Cardiac fibroblast (primary cell): ENCODE results near the gene VPS18.
A peak's percentile ranks its signal among the peaks of the same experiment; 100 is the strongest.

ENCODE experiments used
- DNase-seq, 2 donors: peaks; one replicate each; pipeline versions ENCODE4 v3.0.0 to v3.0.0-alpha.2; 2010; ENCODE audit warnings: low read depth in 2 of 2
- H3K4me3 ChIP-seq, 2 donors: replicated peaks in 1 of 2; 1 replicate in 1 of 2; 2 replicates in 1 of 2; pipeline ENCODE4 v1.5.1; 2011; ENCODE audit warnings: low read depth in 2 of 2, low read length in 2 of 2, mild to moderate bottlenecking in 2 of 2, moderate library complexity in 1 of 2
- TF ChIP-seq, protein P1 (sequence below): IDR thresholded peaks from one replicate; pipeline ENCODE4 v1.5.1; 2011; ENCODE audit warnings: low read depth, mild to moderate bottlenecking, low read length, inconsistent platforms

VPS18 gene

DNA sequence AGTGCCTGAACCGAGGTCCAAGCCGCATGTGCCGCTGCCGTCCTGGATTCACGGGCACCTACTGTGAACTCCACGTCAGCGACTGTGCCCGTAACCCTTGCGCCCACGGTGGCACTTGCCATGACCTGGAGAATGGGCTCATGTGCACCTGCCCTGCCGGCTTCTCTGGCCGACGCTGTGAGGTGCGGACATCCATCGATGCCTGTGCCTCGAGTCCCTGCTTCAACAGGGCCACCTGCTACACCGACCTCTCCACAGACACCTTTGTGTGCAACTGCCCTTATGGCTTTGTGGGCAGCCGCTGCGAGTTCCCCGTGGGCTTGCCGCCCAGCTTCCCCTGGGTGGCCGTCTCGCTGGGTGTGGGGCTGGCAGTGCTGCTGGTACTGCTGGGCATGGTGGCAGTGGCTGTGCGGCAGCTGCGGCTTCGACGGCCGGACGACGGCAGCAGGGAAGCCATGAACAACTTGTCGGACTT, 42.0 kb downstream of the VPS18 start:
- TF ChIP-seq, protein P1, sequence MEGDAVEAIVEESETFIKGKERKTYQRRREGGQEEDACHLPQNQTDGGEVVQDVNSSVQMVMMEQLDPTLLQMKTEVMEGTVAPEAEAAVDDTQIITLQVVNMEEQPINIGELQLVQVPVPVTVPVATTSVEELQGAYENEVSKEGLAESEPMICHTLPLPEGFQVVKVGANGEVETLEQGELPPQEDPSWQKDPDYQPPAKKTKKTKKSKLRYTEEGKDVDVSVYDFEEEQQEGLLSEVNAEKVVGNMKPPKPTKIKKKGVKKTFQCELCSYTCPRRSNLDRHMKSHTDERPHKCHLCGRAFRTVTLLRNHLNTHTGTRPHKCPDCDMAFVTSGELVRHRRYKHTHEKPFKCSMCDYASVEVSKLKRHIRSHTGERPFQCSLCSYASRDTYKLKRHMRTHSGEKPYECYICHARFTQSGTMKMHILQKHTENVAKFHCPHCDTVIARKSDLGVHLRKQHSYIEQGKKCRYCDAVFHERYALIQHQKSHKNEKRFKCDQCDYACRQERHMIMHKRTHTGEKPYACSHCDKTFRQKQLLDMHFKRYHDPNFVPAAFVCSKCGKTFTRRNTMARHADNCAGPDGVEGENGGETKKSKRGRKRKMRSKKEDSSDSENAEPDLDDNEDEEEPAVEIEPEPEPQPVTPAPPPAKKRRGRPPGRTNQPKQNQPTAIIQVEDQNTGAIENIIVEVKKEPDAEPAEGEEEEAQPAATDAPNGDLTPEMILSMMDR: no peak
- DNase-seq: no peak
- no peak overlapping the region for H3K4me3 ChIP-seq

DNA sequence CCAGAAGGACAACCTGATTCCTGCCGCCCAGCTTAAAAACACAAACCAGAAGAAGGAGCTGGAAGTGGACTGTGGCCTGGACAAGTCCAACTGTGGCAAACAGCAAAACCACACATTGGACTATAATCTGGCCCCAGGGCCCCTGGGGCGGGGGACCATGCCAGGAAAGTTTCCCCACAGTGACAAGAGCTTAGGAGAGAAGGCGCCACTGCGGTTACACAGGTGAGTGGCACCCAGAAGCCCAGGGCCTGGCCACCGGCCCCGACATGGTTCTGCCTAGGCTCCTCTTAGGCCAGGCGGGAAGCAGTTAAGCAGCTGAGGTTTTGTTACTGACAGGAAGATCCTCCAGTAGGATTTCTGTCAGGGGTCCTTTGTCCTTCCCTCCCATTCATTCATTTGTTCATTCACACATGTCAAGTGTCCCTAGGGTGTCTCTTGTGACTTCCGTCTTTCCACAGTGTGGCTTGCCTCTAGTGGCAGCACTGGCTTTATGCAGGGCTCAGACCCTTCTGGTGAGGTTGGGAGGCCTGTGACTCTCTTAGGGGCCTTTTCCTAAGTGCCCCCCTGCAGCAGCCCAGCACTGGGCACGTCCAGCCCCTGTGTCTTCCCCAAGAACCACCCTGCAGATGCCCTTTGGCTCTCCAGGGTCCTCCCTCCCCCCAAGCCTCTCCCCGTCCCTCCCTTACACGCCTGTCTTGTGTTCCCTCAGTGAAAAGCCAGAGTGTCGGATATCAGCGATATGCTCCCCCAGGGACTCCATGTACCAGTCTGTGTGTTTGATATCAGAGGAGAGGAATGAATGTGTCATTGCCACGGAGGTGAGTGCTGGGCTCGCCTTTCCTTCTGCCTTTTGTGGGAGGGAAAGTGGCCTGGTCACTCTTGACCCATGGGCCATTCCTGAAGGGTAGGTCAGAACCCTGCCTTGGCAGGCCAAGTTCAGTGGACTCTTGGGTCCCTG, 42.7 kb downstream of the VPS18 start:
- TF ChIP-seq, protein P1: no peak
- peak in 1 of 2 donors; percentile 65 for DNase-seq
- H3K4me3 ChIP-seq: no peak overlapping the region

DNA sequence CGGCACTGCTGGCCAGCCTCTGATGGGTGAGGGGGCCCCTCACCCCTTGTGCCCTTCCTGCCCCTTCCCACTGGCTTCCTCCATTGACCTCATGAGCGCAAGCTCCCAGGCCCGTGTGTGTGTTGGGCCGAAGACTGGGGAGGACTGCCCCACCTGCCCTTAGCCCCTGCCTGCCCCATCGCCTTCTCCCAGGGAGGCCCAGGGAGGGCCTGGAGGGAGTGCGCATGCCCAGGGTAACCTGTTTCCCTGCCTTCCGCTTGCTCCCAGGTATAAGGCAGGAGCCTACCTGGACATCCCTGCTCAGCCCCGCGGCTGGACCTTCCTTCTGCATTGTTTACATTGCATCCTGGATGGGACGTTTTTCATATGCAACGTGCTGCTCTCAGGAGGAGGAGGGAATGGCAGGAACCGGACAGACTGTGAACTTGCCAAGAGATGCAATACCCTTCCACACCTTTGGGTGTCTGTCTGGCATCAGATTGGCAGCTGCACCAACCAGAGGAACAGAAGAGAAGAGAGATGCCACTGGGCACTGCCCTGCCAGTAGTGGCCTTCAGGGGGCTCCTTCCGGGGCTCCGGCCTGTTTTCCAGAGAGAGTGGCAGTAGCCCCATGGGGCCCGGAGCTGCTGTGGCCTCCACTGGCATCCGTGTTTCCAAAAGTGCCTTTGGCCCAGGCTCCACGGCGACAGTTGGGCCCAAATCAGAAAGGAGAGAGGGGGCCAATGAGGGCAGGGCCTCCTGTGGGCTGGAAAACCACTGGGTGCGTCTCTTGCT, 43.7 kb downstream of the VPS18 start:
- no peak overlapping the region for H3K4me3 ChIP-seq
- TF ChIP-seq, protein P1: peak; percentile 16
- no peak for DNase-seq

DNA sequence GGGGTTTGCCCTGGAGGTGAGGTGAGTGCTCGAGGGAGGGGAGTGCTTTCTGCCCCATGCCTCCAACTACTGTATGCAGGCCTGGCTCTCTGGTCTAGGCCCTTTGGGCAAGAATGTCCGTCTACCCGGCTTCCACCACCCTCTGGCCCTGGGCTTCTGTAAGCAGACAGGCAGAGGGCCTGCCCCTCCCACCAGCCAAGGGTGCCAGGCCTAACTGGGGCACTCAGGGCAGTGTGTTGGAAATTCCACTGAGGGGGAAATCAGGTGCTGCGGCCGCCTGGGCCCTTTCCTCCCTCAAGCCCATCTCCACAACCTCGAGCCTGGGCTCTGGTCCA, 44.3 kb downstream of the VPS18 start:
- H3K4me3 ChIP-seq: no peak overlapping the region
- TF ChIP-seq, protein P1: no peak
- DNase-seq: no peak

DNA sequence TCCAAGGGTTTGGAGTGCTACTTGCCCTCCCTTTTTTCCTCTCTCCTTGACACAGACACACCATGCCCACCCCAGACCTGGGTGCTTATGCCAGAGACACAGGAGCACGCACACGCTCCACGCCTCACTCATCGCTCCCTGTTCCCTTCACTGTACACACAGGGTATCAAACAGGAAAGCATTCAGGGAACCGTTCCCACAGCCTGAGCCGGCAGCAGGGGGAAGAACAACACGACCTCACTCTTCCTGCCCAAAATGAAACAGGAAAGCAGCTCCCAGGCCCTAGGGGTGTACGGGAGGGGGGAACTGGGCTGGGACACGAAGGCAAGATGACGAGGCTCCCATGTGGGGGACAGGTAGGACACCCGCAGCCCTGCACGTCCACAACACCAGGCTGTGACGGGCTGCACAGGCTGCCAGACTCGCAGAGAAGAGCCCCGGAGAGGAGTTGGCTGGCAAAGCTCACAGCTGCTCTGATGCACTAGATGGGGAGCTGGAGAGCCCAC, 46.1 kb downstream of the VPS18 start:
- no peak for DNase-seq
- TF ChIP-seq, protein P1: no peak
- no peak overlapping the region for H3K4me3 ChIP-seq

DNA sequence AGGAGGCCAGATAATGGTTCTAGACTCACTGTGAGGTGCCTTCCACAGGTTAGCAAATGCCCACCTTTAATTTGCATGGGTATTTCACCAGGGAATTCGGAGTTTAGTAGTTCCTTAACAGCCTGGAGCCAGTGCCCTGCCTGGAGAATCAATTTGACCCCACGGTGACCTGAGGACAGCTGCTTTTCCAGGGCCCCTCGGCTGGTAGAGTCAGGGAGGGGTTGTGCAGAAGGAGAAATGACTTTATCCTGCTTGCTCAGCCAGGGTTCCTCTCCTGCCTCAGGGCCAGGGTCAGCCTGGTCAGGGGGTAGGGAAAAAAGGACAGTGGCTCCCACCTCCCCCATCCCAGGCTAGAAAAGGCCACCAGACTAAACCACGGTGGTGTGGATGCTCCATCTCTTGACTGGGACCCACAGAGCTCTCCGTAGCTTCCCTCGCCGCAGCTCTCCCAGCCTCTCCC, 46.8 kb downstream of the VPS18 start:
- DNase-seq: no peak
- H3K4me3 ChIP-seq: peak overlapping the region; percentile 28 to 44
- TF ChIP-seq, protein P1: no peak
